Cardiac muscle cell (in vitro differentiated cells and primary cell): ENCODE data around the gene RMDN3. TPM values are rescaled to one million over a fixed set of nuclear protein-coding genes. Genes with fewer than 3 reads are reported as not detected.

Source experiments
- DNase-seq, 2 donors: peaks; one replicate each; pipeline versions ENCODE4 v3.0.0 to v3.0.0-alpha.2; 2010 to 2017; ENCODE audit warnings: low read depth in 1 of 2, low spot score in 1 of 2
- H3K27ac ChIP-seq: fragments of 200-600 bp; sonication (generic); 2 replicates; pipeline ENCODE4 v1.5.1; 2016
- H3K27me3 ChIP-seq: fragments of 200-600 bp; sonication (generic); 2 replicates; pipeline ENCODE4 v1.6.0; 2016; ENCODE audit warnings: control low read depth
- H3K36me3 ChIP-seq: fragments of 200-600 bp; sonication (generic); 2 replicates; pipeline ENCODE4 v1.5.1; 2016; ENCODE audit warnings: control low read depth
- H3K4me1 ChIP-seq: fragments of 200-600 bp; sonication (generic); 2 replicates; pipeline ENCODE4 v1.8.1; 2017; ENCODE audit warnings: low read depth, mild to moderate bottlenecking, mixed run types
- H3K4me3 ChIP-seq: fragments of 200-600 bp; sonication (generic); 2 replicates; pipeline ENCODE4 v1.5.1; 2016; ENCODE audit warnings: mild to moderate bottlenecking
- H3K9me3 ChIP-seq: fragments of 200-600 bp; sonication (generic); 2 replicates; pipeline ENCODE4 v1.5.1; 2017; ENCODE audit warnings: low read depth, mild to moderate bottlenecking, control low read depth
- CTCF ChIP-seq: IDR thresholded peaks from 2 replicates; pipeline ENCODE4 v1.5.1; 2012; ENCODE audit warnings: low read depth, mild to moderate bottlenecking, low read length
- polyA plus RNA-seq: library from polyadenylated mRNA; unstranded; fragments of >200 nt; fragmentation: Nextera tagmentation; extraction: Ambion mirVana; gene quantifications from 2 replicates; pipeline ENCODE4 v1.2.1, GENCODE V29; 2016
- total RNA-seq: library from RNA; depleted of rRNA; stranded (reverse); fragments of >200 nt; gene quantifications from 2 replicates; pipeline ENCODE4 v1.2.3, GENCODE V29; 2016

RMDN3 gene
- total and polyA plus RNA-seq, 2 experiments from 2014 or later: 21.1 to 28.6 TPM

GRCh38 chr15:40722354-40722753, 32.7 kb downstream of the RMDN3 start:
- H3K27ac ChIP-seq: no peak overlapping the region
- H3K36me3 ChIP-seq: no peaks in the 10 kb centered on the region
- no peak overlapping the region for H3K4me3 ChIP-seq
- H3K4me1 ChIP-seq: no peaks in the 10 kb centered on the region
- H3K27me3 ChIP-seq: no peaks in the 10 kb centered on the region
- no peak for TF ChIP-seq CTCF
- H3K9me3 ChIP-seq: no peaks in the 10 kb centered on the region
- no peak for DNase-seq

GRCh38 chr15:40721701-40722100, 33.4 kb downstream of the RMDN3 start:
- no peaks in the 10 kb centered on the region for H3K4me1 ChIP-seq
- no peaks in the 10 kb centered on the region for H3K36me3 ChIP-seq
- peak in 1 of 2 donors; percentile 3 for DNase-seq
- no peaks in the 10 kb centered on the region for H3K9me3 ChIP-seq
- no peak overlapping the region for H3K27ac ChIP-seq
- H3K27me3 ChIP-seq: no peaks in the 10 kb centered on the region
- no peak overlapping the region for H3K4me3 ChIP-seq
- TF ChIP-seq CTCF: no peak

- Histone ChIP-seq H3K27ac (no peak overlapping the region), H3K9me3 (no peaks in the 10 kb centered on the region), H3K27me3 (no peaks in the 10 kb centered on the region), H3K4me3 (no peak overlapping the region), H3K4me1 (no peaks in the 10 kb centered on the region), H3K36me3 (no peaks in the 10 kb centered on the region)
- no peak for DNase-seq
- TF ChIP-seq CTCF: no peak
Observed at GRCh38 chr15:40716165-40716564, 38.9 kb downstream of the RMDN3 start.

DNA sequence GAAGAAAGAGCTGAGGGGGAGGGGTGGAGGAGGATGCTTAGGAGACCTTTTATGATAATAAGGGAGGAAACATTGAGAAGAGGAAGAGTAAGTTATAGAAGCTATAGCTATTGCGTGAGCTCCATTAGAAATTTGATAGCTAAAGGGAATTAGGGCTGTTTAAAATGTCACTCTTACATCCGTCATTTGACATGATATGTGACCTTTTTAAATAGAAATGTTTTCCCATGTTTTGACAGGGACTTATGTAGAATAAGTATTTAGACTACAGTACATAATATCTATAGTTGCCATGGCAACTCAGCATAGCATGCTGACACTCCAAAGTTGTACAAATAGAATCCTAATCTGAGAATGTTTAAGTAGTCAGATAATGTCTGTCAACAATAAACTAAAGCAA, 40.9 kb downstream of the RMDN3 start:
- no peaks in the 10 kb centered on the region for H3K9me3 ChIP-seq
- no peaks in the 10 kb centered on the region for H3K27me3 ChIP-seq
- H3K4me3 ChIP-seq: no peak overlapping the region
- H3K4me1 ChIP-seq: no peaks in the 10 kb centered on the region
- no peak overlapping the region for H3K27ac ChIP-seq
- DNase-seq: no peak
- H3K36me3 ChIP-seq: no peaks in the 10 kb centered on the region
- no peak for TF ChIP-seq CTCF

- H3K4me3 ChIP-seq: no peak overlapping the region
- no peak overlapping the region for H3K27ac ChIP-seq
- H3K27me3 ChIP-seq: no peaks in the 10 kb centered on the region
- no peaks in the 10 kb centered on the region for H3K4me1 ChIP-seq
- H3K36me3 ChIP-seq: no peaks in the 10 kb centered on the region
- no peak for TF ChIP-seq CTCF
- no peaks in the 10 kb centered on the region for H3K9me3 ChIP-seq
- DNase-seq: no peak
Observed at GRCh38 chr15:40706121-40706520, 48.9 kb downstream of the RMDN3 start.

GRCh38 chr15:40702077-40702476, 53.0 kb downstream of the RMDN3 start:
- DNase-seq: peak in 1 of 2 donors; percentile 22
- peak; percentile 23 for TF ChIP-seq CTCF
- Histone ChIP-seq H3K4me3 (no peak overlapping the region), H3K27me3 (no peaks in the 10 kb centered on the region), H3K4me1 (no peaks in the 10 kb centered on the region), H3K9me3 (no peaks in the 10 kb centered on the region), H3K36me3 (no peaks in the 10 kb centered on the region), H3K27ac (no peak overlapping the region)
